ENCODE results near the gene OR2AG1. TPM values are rescaled to one million over a fixed set of nuclear protein-coding genes. Genes with fewer than 3 reads are reported as not detected.
"Not testable (repeated sequence)": the region's sequence is repeated elsewhere in the genome, so short reads cannot be mapped to it uniquely, and the experiment has no call there.

OR2AG1 gene
- total RNA-seq, 1 donor from 2014 or later: not detected

- ATAC-seq: no peak
These were observed 11.8 kb downstream of the OR2AG1 start for GRCh38 chr11:6794639-6795038.

DNA sequence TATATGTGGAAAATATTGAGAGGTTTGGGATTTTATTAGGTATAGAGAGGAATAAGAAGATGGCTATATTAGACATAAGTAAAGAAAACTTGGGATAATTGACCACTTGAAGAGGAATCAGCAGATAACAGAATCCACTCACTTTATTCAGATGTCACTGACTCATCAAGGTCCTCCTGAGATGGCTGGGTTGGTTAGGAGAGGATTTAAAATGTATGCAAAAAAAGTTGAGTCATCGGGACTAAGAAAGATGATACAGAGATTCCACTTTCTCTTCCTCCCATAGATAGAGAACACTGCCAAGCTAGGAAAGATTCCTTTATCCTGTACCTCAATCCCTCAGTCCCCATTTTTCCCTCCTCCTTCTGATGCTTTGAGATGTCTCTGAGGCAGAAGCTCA lies 16.6 kb downstream of the OR2AG1 start, which contains the start of gene OR6A2:
Gene OR6A2 (minus strand): TSS at position 288 of the 400 bp plus-strand sequence. CDS start 3,981 bp downstream, outside the sequence.
- no peak for ATAC-seq

GRCh38 chr11:6801075-6801474 lies 18.3 kb downstream of the OR2AG1 start:
- not testable (repeated sequence) for ATAC-seq

DNA sequence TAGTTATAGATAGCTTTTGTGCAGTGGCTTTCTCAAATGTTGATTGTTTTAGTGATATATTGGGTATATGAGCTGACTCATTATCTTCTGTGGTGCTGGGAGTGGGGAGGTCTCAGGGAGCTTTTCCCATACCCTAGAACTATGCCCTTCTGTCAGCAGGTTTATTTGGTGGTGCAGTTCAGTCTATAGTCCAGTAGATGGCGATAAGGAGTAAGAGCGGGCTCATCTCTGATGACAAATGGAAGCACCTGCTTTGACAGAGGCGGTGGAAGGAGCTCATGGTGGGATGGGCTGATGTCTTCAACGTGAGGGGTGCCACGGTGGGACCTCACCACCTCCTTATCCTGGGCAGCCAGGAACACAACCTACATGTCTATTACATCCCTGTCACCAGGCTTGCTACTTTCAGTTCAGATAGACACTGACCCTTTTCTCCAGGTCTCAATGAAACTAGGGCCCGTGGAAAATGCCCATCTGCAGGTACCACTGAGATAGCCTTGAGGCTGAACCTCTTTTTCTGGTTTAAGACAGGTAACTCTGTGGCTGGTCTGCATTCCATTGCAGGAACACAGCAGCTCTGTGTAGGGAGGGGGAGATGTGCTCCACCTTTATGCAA lies 29.7 kb downstream of the OR2AG1 start:
- peak; percentile 74 for ATAC-seq

DNA sequence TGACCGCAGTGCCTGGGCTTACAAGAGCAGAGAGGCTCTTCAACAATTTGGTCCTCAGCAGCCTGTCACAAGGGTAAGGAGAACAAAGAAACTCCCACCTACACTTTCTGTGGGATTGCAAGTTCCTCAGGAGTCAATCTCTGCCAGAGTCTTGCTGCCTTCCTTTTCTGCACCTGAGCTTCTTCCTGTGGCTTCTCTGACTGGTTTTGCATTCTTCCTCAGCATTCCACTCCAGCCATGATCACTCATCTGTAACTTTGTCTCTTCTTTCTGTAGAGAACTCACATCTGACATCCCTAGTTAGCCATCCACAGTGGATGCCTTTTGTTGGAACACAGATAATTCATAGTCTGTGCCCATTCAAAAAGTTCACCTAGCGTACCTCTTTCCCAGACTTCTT lies 30.8 kb downstream of the OR2AG1 start:
- ATAC-seq: no peak

DNA sequence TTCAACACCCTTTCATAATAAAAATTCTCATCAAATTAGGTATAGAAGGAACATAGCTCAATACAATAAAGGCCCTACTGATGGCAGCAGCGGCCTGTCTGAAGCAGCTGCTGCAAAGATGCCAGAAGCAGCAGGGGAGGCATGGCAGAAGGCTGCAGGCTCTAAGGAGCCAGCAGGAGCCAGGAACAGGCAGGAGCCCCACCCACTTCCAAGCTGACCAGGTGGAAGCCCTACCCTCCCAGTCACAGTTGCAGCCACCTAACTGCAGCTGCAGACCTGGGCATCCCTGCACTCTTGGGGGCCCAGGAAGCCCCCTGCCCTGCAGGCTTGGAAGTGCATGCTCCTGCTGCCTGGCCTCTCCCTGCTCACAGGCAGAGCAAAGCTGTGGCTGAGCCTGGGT lies 34.9 kb downstream of the OR2AG1 start:
- ATAC-seq: no peak

- ATAC-seq: no peak
These were observed 36.1 kb downstream of the OR2AG1 start for GRCh38 chr11:6818967-6819366.

GRCh38 chr11:6824136-6824823 lies 41.5 kb downstream of the OR2AG1 start:
- no peak for ATAC-seq

DNA sequence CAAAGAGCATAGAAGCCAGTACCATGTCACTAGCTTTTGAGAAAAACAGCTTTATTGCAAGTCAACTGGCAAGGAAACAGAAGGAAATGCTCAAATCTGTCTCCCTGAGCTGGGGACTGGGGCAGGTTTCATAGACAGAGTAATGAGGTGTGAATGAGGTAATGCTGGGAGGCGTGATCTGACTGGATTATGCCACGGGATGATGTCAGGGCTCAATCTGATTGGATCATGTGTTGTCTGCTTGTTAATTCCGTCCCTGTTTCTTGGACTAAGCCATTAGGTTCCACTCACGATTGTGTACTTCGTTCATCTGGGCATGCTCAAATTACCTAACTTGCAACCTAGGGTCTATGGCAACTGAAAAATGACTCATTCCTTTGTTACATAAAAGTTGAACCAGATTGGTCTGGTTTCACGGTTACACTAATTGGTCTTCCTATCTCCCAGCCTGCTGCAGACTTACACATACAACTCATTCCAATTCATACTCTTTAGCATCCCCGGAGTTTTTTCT lies 42.5 kb downstream of the OR2AG1 start:
- no peak for ATAC-seq

DNA sequence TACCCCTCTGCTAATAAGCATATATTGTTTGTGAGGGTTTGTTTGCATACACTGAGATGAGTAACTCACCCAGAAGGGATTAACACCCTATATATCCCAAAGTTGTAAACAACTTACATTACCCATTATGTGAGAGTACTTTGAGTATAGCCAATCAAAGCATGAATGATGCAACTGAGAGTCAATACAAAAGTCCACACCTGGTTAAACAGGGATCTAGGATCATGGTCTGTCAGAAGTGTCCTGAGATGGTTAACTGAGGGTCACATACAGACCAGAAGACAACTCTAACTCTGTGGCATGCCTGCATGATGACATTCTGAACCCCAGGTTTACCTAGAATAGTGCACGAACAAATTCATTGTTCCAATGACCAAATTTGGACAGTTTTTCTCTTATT lies 45.3 kb downstream of the OR2AG1 start:
- ATAC-seq: no peak

- no peak for ATAC-seq
These were observed 50.5 kb downstream of the OR2AG1 start for GRCh38 chr11:6833356-6833755.

GRCh38 chr11:6834021-6834420 lies 51.2 kb downstream of the OR2AG1 start:
- ATAC-seq: no peak

Other genes starting within 250 kb of the OR2AG1 start
- gene RRP8, start 179.4 kb upstream of the OR2AG1 start, total RNA-seq: 13.2 TPM
- gene ILK, start 179.2 kb upstream of the OR2AG1 start, total RNA-seq: 32.4 TPM
- gene TAF10, start 170.8 kb upstream of the OR2AG1 start, total RNA-seq: 101 TPM
- gene TPP1, start 163.6 kb upstream of the OR2AG1 start, total RNA-seq: 38.7 TPM
- gene DCHS1, start 127.2 kb upstream of the OR2AG1 start, total RNA-seq: 1.4 TPM
- 37.1 TPM for gene MRPL17, start 99.7 kb upstream of the OR2AG1 start, total RNA-seq
- 0.04 TPM for gene OR2AG2, start 11.0 kb upstream of the OR2AG1 start, total RNA-seq
- gene OR6A2, start 16.7 kb downstream of the OR2AG1 start, total RNA-seq: 0.08 TPM
- not detected for gene OR10A5, start 62.7 kb downstream of the OR2AG1 start, total RNA-seq
- not detected for gene OR10A2, start 80.0 kb downstream of the OR2AG1 start, total RNA-seq
- gene OR10A4, start 93.6 kb downstream of the OR2AG1 start, total RNA-seq: not detected
- gene OR2D2, start 109.5 kb downstream of the OR2AG1 start, total RNA-seq: 0.20 TPM
- not detected for gene OR2D3, start 138.0 kb downstream of the OR2AG1 start, total RNA-seq
- gene ZNF215, start 143.4 kb downstream of the OR2AG1 start, total RNA-seq: 2.2 TPM
- gene ZNF214, start 237.3 kb downstream of the OR2AG1 start, total RNA-seq: 0.88 TPM
- gene NLRP14, start 237.5 kb downstream of the OR2AG1 start, total RNA-seq: not detected